ENCODE data around the gene ZFP36L2. TPM values are rescaled to one million over a fixed set of nuclear protein-coding genes. Genes with fewer than 3 reads are reported as not detected.

ZFP36L2 gene
- total and polyA plus RNA-seq, 9 of the 15 experiments (the other 6 are each of a cell fraction or from before 2014, with no cell fraction given) = 4.1 to 60.6 (median 20.3) TPM

DNA sequence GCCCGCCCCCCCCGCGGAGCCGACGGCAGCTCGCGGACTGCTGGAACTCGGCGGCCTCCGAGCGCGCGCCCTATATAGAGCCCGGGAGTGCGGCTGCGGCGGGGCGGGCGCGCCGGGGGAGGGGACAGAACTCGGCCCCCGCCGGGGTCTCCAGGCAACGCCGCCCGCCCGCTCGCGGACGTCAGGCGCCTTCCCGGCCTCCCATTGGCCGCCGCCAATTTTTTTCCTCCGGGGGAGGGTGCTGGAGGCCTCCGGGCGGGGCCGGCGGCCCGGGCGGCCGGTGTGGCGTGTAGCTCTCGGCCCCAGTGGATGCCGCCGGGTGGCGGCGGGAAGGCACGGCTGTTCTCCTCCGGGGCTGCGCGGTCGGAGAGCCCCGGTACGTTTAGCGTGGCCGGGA is at the start of gene ZFP36L2 (continued):
- TF ChIP-seq CREB1 (IDR thresholded peaks at IDR 0.05) (peak; percentile 66), CREB1 (CRISPR knock-in tag; IDR thresholded peaks at IDR 0.05) (no peak), HDGF (IDR thresholded peaks at IDR 0.05) (no peak), NCOA1 (IDR thresholded peaks at IDR 0.05; ENCODE audit: low read depth) (no peak), NONO (IDR thresholded peaks at IDR 0.05; ENCODE audit: low read depth in 2 of 2, low read length in 1 of 2) (peak in 1 of 2 experiments; percentile 51; a peak in 2 of 4 replicates), CBFA2T3 (IDR thresholded peaks at IDR 0.05) (no peak), POLR2AphosphoS5 (IDR thresholded peaks at IDR 0.05; ENCODE audit: control insufficient read depth, insufficient read depth, low read depth, low read length) (peak; percentile 82), SAFB2 (IDR thresholded peaks at IDR 0.05; ENCODE audit: borderline replicate concordance, low read depth, low read length, severe bottlenecking) (no peak), CBX1 (IDR thresholded peaks at IDR 0.05; ENCODE audit: low read depth) (0 out of 2 replicates have a peak, but pooled peaks have one; percentile 17), POLR2B (IDR thresholded peaks at IDR 0.05; ENCODE audit: low read depth, partially characterized antibody) (peak; percentile 85), SIN3A (IDR thresholded peaks at IDR 0.05; ENCODE audit: borderline replicate concordance in 2 of 2, control insufficient read depth in 1 of 2, low read depth in 2 of 2, low read length in 2 of 2) (0 out of 4 replicates have a peak, but pooled peaks of 1 of the 2 experiments have one; percentile 22), HCFC1 (IDR thresholded peaks at IDR 0.05; ENCODE audit: low read depth, low read length) (0 out of 2 replicates have a peak, but pooled peaks have one; percentile 6), ATF7 (IDR thresholded peaks at IDR 0.05) (peak; percentile 63; the same call in 1 of the 2 replicates), GATAD2A (IDR thresholded peaks at IDR 0.05) (no peak)
- TF ChIP-seq, protein P1, sequence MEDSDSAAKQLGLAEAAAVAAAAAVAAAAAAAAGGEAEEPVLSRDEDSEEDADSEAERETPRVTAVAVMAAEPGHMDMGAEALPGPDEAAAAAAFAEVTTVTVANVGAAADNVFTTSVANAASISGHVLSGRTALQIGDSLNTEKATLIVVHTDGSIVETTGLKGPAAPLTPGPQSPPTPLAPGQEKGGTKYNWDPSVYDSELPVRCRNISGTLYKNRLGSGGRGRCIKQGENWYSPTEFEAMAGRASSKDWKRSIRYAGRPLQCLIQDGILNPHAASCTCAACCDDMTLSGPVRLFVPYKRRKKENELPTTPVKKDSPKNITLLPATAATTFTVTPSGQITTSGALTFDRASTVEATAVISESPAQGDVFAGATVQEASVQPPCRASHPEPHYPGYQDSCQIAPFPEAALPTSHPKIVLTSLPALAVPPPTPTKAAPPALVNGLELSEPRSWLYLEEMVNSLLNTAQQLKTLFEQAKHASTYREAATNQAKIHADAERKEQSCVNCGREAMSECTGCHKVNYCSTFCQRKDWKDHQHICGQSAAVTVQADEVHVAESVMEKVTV (CRISPR knock-in tag; IDR thresholded peaks at IDR 0.05) = peak; percentile 27; the same call in 1 of the 2 replicates
- TF ChIP-seq, protein P2, sequence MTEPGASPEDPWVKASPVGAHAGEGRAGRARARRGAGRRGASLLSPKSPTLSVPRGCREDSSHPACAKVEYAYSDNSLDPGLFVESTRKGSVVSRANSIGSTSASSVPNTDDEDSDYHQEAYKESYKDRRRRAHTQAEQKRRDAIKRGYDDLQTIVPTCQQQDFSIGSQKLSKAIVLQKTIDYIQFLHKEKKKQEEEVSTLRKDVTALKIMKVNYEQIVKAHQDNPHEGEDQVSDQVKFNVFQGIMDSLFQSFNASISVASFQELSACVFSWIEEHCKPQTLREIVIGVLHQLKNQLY (CRISPR knock-in tag; conservative IDR thresholded peaks at IDR 0.05) = no peak
- TF ChIP-seq, protein P3, sequence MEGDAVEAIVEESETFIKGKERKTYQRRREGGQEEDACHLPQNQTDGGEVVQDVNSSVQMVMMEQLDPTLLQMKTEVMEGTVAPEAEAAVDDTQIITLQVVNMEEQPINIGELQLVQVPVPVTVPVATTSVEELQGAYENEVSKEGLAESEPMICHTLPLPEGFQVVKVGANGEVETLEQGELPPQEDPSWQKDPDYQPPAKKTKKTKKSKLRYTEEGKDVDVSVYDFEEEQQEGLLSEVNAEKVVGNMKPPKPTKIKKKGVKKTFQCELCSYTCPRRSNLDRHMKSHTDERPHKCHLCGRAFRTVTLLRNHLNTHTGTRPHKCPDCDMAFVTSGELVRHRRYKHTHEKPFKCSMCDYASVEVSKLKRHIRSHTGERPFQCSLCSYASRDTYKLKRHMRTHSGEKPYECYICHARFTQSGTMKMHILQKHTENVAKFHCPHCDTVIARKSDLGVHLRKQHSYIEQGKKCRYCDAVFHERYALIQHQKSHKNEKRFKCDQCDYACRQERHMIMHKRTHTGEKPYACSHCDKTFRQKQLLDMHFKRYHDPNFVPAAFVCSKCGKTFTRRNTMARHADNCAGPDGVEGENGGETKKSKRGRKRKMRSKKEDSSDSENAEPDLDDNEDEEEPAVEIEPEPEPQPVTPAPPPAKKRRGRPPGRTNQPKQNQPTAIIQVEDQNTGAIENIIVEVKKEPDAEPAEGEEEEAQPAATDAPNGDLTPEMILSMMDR (IDR thresholded peaks at IDR 0.05 in 2 of 3, conservative IDR thresholded peaks at IDR 0.05 in 1 of 3; ENCODE audit: insufficient read depth in 2 of 3, low read depth in 1 of 3, low read length in 3 of 3) = peak in 1 of 3 experiments; percentile 15; a peak in 1 of 6 replicates
- TF ChIP-seq, protein P4, sequence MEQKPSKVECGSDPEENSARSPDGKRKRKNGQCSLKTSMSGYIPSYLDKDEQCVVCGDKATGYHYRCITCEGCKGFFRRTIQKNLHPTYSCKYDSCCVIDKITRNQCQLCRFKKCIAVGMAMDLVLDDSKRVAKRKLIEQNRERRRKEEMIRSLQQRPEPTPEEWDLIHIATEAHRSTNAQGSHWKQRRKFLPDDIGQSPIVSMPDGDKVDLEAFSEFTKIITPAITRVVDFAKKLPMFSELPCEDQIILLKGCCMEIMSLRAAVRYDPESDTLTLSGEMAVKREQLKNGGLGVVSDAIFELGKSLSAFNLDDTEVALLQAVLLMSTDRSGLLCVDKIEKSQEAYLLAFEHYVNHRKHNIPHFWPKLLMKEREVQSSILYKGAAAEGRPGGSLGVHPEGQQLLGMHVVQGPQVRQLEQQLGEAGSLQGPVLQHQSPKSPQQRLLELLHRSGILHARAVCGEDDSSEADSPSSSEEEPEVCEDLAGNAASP (IDR thresholded peaks at IDR 0.05) = no peak
- TF ChIP-seq, protein P5, sequence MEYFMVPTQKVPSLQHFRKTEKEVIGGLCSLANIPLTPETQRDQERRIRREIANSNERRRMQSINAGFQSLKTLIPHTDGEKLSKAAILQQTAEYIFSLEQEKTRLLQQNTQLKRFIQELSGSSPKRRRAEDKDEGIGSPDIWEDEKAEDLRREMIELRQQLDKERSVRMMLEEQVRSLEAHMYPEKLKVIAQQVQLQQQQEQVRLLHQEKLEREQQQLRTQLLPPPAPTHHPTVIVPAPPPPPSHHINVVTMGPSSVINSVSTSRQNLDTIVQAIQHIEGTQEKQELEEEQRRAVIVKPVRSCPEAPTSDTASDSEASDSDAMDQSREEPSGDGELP (CRISPR knock-in tag; IDR thresholded peaks at IDR 0.05; ENCODE audit: borderline replicate concordance) = no peak
- TF ChIP-seq, protein P6, sequence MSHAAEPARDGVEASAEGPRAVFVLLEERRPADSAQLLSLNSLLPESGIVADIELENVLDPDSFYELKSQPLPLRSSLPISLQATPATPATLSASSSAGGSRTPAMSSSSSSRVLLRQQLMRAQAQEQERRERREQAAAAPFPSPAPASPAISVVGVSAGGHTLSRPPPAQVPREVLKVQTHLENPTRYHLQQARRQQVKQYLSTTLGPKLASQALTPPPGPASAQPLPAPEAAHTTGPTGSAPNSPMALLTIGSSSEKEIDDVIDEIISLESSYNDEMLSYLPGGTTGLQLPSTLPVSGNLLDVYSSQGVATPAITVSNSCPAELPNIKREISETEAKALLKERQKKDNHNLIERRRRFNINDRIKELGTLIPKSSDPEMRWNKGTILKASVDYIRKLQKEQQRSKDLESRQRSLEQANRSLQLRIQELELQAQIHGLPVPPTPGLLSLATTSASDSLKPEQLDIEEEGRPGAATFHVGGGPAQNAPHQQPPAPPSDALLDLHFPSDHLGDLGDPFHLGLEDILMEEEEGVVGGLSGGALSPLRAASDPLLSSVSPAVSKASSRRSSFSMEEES (CRISPR knock-in tag; IDR thresholded peaks at IDR 0.05) = no peak

Data from K562 (cell line).